NCI-H2029 (cell line): Measurements from ENCODE around the gene CCDC85C.
"Not testable (repeated sequence)": the region's sequence is repeated elsewhere in the genome, so short reads cannot be mapped to it uniquely, and the experiment has no call there.

Experiments
- DNase-seq: peaks from one replicate; lab custom pipeline; 2025; lab: John Stamatoyannopoulos, UW

The CCDC85C gene

DNA sequence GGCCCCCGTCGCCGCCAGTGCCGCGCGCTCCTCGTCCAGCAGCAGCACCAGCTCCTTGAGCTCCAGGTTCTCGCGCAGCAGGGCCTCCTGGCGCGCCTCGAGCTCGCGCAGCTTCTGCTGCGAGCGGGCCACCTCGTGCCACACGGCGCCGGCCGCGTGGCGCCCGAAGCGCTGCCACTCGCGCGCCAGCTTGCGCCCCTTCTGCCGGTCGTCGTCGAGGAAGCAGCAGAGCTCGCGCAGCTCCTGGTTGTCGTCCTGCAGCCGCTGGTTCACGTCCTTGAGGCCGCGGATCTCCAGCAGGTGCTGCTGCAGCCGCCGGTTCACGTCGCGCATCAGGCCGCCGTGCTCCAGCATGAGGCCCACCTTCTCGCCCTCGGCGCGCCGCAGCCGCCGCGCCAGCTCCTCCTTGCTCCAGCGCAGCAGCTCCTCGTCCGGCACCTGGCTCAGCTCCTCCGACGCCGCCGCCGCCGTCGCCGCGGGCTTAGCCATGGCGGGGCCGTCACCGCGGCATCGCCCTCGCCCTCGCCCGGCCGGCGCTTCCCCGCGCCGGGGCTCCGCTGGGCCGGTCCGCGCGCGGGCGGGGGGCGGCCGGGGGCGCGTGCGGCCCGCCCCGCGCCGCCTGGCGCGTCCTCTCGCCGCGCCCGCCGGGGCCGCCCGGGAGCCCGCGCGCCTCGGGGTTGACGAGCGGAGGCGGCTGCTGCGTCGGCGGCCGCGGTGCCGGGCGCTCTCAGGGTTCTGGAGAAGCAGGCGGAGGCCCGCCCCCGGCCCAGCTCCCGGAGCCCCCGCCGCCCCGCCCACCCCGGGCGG lies at the start of gene CCDC85C:
TSS of gene CCDC85C (minus strand) at position 737 of the 807 bp plus-strand sequence. CDS start at position 489, 248 bp downstream.
- DNase-seq = no peak

DNA sequence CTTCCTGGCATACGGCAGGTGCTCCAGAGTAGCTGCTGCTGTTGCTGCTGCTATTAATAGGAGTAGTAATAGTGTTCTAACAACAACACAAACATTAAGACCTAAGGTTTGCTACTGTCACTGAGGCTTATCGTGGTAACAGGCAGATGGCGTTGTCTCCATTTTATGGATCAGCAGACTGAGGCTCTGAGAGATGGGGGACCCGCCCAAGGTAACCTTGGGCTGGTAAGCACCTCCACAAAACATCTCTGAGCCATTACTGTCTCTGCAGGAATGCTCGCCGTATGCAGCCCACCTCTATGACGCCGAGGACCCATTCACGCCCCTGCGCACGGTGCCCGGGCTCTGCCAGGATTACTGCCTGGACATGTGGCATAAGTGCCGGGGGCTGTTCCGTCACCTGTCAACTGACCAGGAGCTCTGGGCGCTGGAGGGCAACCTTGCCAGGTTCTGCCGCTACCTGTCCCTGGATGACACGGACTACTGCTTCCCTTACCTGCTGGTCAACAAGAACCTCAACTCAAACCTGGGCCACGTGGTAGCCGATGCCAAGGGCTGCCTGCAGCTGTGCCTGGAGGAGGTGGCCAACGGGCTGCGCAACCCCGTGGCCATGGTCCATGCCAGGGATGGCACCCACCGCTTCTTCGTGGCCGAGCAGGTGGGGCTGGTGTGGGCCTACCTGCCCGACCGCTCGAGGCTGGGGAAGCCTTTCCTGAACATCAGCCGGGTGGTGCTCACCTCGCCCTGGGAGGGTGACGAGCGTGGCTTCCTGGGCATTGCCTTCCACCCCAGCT lies 48.1 kb upstream of the CCDC85C start:
- DNase-seq = no peak

DNA sequence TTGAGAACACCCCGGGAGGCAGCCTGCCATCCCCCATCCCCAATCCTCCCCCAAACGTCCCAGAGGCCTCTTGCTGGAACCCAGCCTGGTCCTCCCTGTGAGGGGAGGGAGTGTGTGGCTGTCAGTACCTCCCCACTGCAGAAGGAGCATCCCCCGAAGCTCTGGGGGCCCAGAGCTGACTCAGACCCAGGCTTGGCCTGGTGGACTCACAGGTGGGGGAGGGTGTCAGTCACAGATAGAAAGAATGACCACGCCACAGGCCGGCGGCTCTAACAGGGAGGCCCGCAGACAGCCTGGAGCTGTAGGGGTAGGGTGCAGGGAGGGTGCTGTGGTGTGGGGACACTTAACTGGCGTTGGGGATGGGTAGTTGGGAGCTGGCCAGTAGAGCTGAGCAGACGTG lies 46.2 kb upstream of the CCDC85C start:
- no peak for DNase-seq

DNA sequence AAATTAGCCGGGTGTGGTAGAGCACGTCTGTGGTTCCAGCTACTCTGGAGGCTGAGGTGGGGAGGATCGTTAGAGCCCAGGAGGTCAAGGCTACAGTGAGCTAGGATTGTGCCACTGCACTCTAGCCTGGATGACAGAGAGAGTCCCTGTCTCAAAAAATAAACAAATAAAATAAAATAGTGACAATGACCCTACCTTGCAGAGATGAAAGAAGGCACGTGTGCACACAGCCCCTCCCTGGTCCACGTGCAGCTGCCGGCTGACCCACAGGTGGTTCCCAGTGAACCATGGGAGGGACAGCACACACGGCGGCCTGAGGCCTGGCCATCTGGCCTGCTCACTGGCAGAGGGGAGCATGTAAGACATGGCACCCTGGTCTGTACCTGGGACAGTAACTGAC lies 45.6 kb upstream of the CCDC85C start:
- no peak for DNase-seq

DNA sequence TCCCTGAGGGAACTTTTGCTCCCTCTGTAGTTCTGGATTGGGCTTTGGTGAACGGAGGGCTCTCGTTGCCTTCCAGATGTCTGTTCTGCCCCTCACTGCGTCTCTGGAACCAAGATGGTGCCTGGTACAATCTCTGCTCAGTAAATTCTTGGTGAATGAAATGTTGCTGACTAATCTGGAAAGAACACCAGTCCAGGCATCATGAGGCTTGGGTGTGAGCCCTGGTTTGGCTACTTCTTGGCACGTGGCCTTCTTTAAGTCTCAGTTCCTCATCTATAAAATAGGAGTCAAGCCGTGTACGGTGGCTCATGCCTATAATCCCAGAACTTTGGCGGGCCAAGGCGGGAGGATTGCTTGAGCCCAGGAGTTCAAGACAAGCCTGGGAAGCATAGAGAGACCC lies 45.2 kb upstream of the CCDC85C start:
- DNase-seq = no peak

DNA sequence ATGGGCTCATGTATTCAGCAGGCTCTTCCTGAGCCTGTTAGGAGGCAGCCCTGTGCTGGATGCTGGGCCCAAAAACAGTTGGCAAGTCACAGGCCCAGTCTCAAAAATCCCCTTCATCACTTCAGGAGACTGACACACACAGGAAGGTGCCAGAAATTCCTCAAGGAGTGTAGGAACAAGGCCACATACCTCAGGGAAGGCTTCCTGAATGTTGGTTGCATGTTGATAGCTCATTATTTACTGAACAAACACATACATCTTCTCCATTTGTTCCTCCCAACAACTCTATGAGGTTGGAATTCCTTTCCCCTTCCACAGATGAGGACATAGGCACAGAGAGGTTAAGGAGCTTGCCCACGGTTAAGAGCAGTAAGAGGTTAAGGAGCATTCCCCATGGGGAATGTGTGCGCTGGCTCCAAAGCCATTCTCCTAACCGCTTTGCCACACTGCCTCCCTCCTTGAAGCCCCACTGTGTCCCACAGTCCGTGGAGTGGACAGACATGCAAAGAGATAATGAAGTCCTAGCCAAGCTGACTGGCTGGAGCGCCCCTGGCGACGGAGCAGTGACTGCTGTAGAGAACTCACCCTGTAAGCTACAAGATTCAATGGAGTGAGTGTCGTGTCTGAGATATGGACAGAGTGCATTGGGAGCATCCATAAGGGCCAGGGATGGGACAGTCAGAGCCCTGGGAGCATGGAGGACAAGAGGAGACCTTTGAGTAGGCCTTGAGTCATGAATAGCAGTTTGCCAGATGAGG lies 44.2 kb upstream of the CCDC85C start:
- DNase-seq = no peak

DNA sequence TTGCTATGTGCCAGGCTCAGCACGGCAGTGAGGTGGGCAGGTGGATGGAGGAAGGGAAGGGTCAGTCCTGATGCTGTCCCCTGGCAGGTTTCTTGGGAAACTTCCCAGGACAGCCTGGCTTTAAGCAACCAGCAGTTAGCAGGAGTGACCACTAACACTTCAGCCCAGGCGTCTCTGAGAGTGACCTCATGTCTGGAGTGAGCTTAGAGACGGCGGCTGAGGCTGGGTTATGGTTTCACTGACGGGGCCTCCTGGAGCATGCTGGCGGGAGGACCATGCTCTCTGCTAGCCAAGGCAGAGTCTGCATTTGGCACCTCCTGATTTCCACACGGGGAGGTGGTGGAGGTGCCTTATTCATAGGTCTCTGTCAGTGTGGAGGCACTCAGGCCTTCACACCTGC lies 43.4 kb upstream of the CCDC85C start:
- DNase-seq = no peak

DNA sequence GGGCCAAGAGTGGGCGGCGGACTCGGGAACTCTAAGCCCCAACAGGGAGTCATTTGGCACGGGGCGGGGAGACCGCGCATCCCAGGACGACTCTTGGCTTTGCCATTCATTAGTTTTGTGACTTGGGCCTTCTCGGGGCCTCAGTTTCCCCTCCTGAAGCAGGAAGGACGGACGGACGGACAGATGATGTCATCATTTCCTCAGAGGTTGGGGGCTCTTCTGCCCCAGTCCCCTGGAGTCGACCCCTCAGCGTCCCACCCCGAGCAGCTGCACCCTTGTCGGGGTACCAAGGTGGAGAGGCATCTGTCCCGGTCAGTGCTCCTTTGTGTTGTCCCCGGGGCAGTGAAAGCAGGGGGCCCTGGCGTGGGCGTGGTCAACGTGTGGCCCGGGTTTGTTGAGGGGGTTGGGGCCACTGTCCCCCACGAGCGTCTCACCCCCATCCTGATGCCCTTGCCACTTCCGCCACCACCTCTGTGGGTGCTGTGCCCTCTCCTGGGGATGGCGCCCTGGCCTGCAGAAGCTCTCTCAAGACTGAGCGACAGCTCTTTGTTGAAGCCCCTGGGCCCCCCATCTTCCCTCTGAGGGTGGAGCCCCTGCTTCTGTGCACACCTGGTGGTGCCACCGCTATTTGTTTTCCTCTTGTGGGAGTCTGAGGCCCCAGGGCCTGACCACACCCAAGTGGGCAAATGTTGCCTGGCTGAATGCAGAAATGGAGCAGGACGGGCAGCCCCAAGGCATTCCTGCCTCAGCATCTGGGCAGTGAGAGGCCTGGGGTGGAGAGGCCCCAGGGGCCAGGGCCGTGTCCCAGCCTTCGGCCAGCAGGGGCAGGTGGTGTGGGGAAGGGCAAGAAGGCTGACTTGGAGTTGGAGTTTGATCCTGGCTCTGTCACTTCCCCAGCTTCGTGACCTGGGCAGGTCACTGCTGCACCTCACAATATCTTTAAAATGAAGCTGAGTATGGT lies 41.8 kb upstream of the CCDC85C start:
- no peak for DNase-seq

DNA sequence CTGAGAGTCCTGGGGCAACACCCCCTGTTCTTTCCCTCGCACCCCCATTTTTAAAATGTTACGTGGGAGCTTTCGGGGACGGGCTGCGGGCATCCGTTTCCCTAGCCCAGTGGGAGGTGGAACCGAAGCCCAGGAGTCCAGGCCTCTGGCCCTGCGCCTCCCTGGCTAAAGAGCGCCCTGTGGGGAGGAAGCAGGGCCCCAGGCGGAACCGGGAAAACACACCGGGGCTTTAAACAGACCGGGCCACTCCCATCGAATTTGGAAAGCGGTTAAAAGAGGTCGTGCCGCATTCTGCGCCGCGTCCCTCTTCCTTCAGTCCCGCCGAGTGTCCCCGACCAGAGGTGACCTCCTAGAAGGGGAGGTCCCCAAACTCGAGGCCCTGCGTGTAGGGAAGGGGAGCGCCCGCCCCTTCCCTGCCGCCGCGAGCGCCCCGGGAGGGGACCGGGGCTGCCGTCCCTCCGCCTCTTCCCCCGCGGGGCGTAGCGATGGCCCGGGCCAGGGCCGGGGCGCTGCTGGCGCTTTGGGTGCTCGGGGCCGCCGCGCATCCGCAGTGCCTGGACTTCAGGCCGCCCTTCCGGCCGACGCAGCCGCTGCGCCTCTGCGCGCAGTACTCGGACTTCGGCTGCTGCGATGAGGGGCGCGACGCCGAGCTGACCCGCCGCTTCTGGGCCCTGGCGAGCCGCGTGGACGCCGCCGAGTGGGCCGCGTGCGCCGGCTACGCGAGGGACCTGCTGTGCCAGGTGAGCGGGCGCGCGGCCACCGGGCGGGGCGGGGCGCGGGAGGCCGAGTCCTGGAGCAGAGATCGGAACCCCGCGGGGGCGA lies 40.9 kb upstream of the CCDC85C start, which contains the start of gene HHIPL1:
TSS of gene HHIPL1 (plus strand) at position 407 of the 822 bp plus-strand sequence. CDS start at position 486, 79 bp downstream.
- no peak for DNase-seq

DNA sequence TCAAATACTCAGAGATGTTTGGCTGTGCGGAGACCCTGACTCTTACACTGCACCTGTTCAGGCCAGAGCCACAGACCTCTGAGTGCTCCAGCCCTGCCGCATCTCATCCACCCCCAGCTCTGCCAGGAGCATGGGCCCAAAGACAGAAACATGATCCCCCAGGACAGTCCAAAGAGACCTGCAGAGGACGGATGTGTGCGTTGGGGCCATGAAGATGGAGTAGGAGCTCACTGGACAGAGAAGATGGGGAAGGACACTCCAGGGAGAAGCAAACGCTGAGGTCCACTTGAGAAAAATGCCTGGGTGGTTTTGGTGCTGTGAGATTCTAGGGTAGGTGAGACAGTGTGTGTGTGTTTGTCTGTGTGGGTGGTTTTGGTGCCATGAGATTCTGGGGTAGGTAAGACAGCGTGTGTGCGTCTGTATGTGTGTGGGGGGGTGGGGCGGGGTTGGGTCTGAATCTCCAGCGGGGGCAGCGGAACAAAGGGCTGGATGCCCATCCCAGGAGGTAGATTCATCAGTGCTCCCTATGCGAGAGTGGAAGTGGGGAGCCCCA lies 40.1 kb upstream of the CCDC85C start:
- DNase-seq = no peak

DNA sequence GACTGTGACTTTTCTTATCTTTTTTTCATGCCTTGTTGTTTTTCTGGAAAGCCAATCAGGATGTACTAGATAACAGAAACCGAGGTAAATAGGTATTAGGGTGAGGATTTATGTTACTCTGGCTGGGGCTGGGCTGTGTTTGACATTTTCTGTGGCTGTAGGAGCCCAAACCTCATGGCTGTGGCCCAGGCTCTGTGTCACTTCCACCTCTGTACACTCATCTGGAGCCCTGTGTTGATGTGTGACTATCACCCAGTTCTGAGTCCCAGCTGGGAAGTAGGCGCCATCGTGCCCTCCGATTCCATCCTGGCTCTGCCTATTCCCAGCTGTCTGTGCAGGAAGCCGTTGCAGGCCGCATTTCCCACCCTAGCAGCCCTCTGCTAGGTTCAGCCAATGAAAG lies 39.3 kb upstream of the CCDC85C start:
- no peak for DNase-seq

DNA sequence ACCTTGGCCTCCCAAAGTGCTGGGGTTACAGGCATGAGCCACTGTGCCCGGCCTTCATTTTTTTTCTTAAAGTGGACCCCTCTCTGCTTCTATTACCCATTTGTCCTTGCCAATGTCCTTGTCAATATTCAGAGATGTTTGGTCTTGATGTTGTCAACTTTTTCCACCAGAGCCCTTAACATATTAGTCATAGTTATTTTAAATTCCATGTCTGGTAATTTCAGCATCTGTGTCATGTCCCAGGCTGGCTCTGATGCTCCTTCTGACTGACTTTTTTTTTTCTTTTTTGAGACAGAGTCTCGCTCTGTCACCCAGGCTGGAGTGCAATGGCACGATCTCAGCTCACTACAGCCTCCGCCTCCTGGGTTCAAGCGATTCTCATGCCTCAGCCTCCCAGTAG lies 38.8 kb upstream of the CCDC85C start:
- not testable (repeated sequence) for DNase-seq

DNA sequence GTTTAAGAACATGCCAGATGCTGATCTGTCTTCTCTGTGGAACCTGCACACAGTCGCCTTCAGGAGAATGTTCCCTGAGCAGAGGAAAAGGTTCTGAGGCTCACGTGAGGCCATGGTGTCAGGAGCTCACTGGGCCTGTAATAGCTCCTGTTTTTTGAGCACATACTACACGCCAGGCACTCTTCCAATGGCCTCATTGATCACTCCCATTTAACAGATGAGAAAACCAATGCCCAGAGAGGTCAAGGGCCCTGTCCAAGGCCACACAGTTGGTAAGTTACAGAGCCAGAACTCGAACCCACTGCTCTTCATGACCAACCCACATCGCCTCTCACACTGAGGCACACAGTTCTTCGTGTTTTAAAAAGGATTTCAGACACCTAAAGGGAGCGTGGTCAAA lies 33.6 kb upstream of the CCDC85C start:
- no peak for DNase-seq

DNA sequence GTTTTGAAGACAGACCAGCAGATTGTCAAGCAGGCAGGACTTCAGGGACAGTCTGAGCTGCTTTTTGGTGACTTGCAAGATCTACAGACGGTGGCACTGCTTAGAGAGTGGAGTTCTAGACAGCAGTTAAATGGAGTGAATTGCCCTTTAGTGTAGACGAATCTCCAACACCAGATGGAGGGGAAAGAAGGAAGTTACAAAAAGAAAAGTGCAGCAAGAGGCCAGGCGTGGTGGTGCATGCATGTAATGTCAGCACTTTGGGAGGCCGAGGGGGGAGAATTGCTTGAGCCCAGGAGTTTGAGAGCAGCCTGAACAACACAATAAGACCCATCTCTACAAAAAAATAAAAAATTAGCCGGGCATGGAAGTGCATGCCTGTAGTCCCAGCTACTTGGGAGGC lies 32.5 kb upstream of the CCDC85C start:
- no peak for DNase-seq

DNA sequence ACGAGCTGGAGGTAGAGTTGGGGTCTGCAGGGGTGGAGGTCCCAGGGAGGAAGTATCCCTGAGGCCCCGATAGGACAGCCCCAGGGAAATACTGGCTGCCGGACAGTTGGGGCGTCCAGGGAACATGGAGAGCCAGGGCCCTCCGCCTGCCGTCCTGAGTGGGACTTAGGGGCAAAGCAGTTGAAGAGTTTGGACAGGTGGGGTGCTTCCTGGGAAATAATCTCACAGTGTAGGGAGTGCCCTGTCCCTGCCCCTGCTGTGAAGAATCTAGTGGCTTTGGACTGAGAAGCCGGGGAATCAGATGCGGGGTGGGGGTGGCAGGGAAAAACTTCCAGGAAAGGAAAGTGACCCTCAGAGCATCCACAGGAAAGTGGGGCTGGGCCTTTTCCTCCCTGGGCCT lies 31.1 kb upstream of the CCDC85C start:
- no peak for DNase-seq

DNA sequence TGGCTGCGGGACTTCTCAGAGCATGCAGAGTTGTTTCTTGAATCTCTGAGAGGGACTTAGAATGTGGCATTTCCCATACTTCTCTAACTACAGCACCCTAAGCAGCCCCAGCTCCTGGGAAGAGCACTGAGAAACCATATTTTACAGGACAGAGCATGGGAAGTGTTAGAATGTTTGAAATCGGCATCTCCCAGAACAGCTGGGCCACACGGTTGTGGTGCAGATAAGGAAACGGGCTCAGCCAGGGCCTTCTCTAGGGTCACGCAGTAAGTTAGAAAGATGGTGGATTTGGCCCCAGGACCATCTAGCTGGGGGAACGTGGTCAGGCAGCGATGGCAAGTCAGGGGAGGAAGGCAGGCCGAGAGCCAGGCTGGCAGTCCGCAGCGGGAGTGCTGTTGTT lies 30.4 kb upstream of the CCDC85C start:
- no peak for DNase-seq

DNA sequence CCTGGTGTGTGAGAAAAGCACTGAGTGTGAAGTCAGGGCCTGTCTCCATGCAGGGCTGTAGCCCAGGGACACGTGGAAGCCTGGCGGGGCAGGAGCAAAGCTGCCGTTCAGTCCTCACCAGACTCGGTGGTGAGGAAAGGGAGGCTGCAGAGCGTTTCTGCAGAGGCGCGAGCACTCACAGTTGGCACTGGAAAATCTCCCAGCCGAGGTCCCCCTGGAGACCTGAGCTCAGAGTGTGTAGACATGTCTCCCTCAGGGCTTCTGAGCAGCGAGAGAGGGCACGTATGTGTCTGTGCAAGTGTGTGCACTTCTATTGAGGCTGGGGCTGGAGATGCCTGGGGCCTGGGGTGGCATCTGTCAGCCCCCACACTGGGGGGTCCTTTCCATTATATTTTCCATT lies 29.9 kb upstream of the CCDC85C start:
- no peak for DNase-seq

DNA sequence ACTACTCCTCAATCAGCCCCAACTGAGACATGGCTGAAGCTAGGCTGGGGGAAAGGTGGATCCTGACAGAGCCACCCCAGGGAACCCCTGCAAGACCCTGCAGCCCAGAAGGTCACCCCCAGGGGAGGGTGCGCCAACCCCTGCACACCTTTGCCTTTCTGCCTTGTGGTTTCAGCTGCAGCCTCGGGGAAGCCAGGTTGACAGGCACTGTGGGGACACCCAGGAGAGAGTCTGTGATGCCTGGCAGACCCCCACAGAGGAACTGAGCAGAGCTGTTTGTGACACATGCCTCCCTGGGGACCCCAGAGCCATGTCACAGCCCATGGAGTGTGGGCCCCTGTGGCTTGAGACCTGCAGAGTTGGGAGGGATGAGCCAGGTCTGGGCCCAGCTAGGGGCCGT lies 29.1 kb upstream of the CCDC85C start:
- no peak for DNase-seq

DNA sequence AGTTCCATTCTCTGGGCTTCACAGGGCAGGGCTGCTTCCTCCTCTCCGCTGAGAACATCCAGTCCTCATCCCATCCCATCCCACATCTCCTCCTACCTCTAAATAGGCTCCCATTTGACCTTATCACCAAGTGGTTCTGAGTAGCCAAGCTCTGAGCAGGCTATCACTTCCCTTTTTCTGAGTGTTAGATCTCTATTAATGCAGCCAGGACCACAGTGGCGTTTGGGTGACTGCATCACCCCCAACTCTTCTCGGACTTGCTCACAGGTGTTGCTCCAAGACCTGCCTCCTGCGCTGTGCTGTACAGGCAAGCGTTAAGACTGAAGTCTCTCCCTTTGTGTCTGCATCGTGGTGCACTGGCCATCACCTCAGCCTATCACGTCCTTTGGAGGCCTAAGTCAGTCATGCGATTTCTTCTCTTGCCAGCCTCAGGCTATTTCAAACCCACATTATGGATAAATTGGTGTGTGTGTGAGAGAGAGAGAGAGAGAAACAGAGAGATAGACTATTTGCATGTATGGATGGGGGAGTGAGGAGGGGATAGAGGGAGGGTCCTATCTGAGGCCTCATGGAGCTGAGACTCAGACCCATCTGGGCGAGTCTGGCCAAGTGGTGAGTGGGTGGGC lies 28.5 kb upstream of the CCDC85C start:
- no peak for DNase-seq

DNA sequence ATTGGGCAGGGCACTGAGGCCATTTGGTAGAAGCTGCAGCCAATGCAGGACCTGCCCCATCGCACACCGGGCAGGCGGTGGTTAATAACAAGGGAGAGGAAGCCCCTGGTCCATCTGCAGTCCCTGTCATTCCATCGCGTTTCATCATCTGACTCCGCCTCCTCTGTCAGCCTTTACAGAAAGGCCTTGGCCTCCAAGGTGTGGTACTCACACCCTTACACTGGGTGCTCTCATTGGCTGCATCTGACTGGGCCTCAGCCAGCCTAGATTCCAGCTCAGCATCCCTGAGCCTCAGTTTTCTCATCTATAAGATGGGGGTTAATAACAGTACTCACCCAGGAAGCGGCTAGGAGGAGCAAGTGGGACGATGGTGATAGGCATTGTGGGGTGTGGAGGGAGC lies 26.2 kb upstream of the CCDC85C start:
- DNase-seq = no peak
